ENCODE results near the gene ARID1B.

ARID1B gene

DNA sequence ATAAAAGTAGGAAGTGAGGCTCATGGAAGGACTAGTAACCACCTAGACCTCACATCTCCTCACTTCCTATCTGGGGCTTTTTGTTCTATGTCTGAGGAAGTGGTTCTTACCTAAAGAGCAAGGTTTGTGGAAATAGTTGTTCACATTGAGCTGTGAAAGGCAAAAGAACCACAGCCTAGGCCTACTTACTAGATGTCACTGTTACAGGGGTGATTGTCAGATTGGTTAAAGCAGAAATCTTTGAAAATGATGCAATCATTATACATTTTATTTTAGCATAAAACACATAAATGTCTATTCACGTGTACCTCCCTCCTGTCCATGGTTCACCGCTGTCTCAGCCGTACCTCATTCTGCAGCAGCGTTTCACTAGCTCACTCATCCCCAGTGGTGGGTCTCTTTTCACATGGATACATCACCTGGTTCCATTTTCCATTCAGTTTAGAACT is 277.4 kb downstream of the ARID1B start:
- DNase-seq (ENCODE audit: low read depth) = no peak

DNA sequence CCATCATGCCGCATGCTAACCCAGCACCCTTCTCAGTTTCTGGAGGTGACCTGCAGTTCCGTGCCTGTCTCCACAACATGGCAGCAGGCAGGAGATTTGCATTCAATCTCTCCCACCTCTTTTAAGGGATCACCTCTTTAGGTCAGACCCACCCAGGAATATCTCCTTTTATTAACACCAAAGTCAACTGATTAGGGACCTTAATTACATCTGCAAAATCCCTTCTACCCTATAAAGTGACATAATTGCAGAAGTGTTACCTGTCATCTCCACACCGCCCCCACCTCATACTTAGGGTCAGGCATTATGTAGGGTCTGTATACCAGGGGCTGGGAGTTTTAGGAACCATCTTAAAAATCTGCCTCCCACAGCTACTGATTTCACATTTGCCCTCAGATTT is 278.7 kb downstream of the ARID1B start:
- no peak for DNase-seq (ENCODE audit: low read depth)

DNA sequence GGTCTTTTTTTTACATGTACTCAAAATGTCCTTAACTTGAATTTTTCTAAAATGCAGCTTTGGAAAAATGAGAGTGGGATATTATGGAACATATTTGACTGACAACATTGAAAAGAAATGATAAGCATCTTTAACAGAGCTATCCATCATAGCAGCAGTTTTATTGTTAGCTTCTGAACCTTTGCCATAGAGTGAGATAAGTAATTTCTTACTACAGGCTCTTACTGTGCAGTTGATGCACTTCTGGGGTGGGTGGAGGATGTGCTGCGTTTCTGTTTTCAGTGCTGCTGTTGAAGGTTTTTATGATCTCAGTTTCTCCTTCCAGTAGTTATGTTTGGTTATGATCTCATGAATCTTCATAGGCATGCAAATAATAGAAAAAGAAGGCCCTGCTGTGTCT is 279.1 kb downstream of the ARID1B start:
- DNase-seq (ENCODE audit: low read depth) = no peak

- DNase-seq (ENCODE audit: low read depth) = no peak
Observed at GRCh38 chr6:157058574-157058973, 281.4 kb downstream of the ARID1B start.

- DNase-seq (ENCODE audit: low read depth) = no peak
Observed at GRCh38 chr6:157059781-157060180, 282.6 kb downstream of the ARID1B start.

DNA sequence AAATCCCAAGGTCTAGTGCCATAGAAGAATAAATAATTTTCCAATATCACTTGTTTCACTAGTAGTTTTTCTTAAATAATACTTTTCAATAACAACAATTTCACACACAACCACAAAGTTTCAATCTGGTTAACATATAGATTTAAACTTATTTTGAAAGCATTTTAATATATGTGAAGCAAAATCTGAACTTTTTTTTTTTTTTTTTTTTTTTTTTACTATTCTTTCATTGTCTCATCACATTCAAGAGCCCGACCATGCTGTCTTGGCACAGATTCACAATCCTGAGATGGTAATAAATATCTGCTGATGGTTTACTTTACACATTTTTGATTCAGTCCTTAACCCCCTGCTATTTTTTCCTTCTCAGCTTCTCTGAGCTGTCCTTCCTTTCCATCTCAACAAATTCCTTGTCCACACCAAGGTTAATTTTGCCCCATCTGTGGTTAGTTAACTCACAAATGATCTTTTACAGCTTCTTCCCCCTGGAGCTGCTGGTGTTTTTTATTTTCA is 283.3 kb downstream of the ARID1B start:
- DNase-seq (ENCODE audit: low read depth) = no peak

GRCh38 chr6:157061770-157062594 is 284.8 kb downstream of the ARID1B start:
- DNase-seq (ENCODE audit: low read depth) = no peak

DNA sequence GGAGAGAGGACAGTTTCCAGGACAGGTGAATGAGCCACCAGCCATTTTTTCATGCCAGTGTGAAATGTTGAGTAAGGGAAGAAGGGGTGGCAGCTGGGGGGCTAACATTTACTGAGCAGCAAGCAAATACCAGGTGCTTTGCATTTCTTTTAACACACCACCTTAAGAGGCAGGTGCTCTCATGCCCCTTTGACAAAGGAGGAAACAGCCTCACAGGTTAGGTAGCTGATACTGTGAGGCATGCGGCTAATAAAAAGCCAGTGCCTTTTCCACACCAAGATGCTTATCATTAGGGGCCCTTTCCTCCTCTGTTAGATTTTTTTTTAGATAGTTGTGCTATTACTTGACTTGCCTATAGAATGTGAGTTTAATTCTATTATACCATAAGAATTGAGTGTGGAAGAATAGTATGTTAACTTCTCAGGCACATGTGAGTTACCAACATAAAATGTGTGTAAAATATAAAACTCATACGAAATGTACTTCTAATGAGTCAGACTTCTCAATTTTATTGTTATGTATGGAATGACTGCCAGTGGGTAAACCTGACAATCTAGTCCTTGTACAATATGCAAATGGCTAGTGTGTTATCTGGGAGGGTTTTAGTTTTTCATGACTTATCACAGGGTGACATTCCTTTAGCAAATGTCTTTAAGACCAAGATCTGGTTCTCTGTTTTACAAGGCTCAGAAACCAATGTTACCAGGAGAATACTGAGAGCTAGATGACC is 286.2 kb downstream of the ARID1B start:
- DNase-seq (ENCODE audit: low read depth) = no peak

- DNase-seq (ENCODE audit: low read depth) = no peak
Observed at GRCh38 chr6:157063923-157064322, 286.7 kb downstream of the ARID1B start.

DNA sequence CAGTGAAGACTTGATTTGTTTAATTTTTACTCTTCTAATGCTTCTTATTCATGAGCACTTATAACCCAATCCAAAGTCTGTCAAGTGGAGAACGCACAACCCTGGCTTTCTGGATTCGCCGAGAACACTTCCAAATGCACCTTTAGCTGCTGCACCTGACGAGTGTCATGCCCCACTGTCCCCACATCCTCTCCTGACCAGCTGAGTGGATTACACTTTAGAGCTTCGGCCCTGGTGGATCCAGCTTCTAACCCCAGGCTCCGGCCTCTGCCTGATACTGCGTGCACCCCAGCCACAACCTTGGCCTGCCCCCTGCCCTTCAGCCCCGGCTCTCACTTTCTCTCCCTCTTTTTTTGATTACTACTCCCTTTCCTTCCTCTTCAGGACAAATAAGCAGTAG is 287.3 kb downstream of the ARID1B start:
- DNase-seq (ENCODE audit: low read depth) = no peak

- DNase-seq (ENCODE audit: low read depth) = no peak
Observed at GRCh38 chr6:157065366-157065765, 288.2 kb downstream of the ARID1B start.

- DNase-seq (ENCODE audit: low read depth) = no peak
Observed at GRCh38 chr6:157066781-157067491, 289.8 kb downstream of the ARID1B start.

DNA sequence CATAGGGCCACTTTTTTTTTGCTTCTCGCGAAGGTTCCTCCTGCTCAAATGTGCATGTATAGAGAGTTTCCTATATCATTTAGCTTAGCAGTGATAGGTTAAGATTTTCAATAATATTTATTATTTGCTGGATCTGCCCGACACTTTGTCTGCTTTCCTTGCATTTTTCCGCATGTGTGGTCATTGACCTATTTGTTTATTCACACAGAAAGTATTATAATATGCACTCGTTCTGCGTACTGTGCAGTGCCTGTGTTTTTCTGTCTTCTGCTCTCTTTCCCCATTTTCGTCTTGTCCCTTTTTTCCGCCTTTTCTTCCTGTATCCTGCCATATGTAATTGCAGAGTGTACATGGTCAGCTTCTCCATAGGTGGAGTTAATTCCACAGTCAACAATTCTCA is 290.3 kb downstream of the ARID1B start:
- DNase-seq (ENCODE audit: low read depth) = no peak

DNA sequence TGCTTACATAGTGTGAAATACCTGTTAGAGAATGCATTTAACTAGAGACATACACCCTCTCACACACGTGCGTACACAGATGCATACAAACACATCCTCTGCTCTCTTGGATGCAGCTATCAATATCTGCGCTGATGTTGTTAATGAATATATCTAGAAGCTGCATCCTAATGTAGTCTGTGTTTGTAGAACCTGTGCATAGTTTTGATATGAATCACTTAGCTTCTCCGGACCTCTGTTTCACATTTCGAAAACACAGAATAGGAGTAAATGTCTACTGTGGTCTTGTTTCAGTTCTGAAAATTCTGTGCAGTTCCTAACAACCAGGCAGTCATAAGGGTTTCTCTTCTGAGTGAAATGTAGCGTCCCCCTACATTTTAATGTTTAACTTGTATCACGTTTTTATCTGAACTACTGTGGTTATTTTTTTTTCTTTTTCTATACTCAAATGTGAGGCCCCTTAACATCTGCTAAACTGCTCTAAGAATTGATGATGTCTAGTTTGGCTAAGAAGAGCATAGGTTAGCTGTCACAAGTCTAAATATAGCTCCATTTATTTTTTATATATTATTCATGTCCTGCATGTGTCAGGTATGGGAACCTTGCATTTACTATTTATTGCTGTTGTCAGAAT is 291.6 kb downstream of the ARID1B start:
- DNase-seq (ENCODE audit: low read depth) = no peak

DNA sequence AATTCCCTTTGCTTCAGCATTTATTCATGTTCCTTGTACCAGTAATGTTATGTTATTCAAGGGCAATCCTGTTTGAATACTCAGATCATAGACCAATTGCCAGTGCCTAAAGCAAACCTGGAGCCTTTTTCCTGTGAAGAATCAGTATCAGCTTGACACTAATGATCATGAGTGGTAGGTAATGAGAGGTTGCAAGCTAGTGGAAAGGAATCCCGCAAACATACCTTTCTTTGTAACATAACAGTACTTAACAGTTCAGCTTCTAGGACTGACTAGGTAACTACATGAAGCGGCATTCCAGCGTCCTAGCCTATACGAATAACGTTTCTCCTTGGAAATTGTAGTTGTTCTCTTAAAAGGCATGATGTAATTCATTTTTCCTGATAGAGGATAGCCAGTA is 292.4 kb downstream of the ARID1B start:
- no peak for DNase-seq (ENCODE audit: low read depth)

DNA sequence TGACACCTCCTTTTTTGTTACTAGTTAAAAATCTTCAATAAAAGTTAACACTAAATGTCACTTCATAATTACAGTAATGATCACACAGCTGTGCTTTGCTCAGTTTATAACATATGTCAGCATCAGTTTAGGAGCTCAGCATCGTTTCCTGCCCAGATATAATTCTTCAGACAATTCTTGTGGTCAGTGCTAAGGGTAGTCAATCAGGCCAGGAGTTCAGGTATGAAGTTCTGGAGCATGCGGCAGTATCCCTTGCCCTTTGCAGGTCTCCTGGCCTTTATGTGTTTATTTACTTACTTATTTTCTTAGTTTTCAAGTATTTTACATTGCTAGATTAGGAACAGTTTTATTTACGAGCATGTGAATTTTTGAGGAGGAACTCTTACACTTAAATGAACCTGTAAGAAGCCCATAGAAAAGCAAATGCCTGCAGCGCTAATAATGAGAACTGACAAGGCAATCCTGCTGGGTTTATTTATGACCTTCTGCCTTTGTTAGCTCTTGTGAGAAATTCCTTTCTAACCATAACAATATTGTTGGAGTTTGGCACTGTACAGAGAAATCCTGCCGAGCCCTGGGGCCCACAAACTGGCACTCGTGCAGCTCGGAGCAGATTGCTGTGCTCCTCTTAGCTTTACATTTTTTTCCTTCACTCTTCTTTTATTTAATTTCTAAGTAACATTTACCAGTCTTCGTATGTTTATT is 293.4 kb downstream of the ARID1B start:
- DNase-seq (ENCODE audit: low read depth) = no peak

- DNase-seq (ENCODE audit: low read depth) = no peak
Observed at GRCh38 chr6:157072128-157072527, 294.9 kb downstream of the ARID1B start.

GRCh38 chr6:157073596-157073995 is 296.4 kb downstream of the ARID1B start:
- no peak for DNase-seq (ENCODE audit: low read depth)

- DNase-seq (ENCODE audit: low read depth) = no peak
Observed at GRCh38 chr6:157074969-157075368, 297.8 kb downstream of the ARID1B start.

- no peak for DNase-seq (ENCODE audit: low read depth)
Observed at GRCh38 chr6:157075549-157076450, 298.6 kb downstream of the ARID1B start.

Measured in stimulated activated CD8-positive, alpha-beta memory T cell treated with anti-CD3 and anti-CD28 coated beads, Interleukin-4, amount 100 ng/mL, for 24 hours (primary cell).